SK-N-SH (cell line): ENCODE results near the gene MAD2L2. TPM values are rescaled to one million over a fixed set of nuclear protein-coding genes. Genes with fewer than 3 reads are reported as not detected.

Source experiments
- CTCF ChIA-PET: fragments of 300-600, 350-600 bp; formaldehyde crosslinking; extraction: SDS; loops from one replicate; lab custom pipeline; 2021; lab: Yijun Ruan, JAX
- POLR2A ChIA-PET: fragments of 350-600 bp; sonication (Branson Sonifier 250); formaldehyde crosslinking; extraction: SDS; loops from one replicate; lab custom pipeline; 2020; ENCODE audit warnings: antibody characterized with exemption, inconsistent platforms; lab: Yijun Ruan, JAX
- DNase-seq: peaks from one replicate; pipeline ENCODE4 v3.0.0; 2012
- H2AFZ ChIP-seq: fragments of 200-600 bp; sonication (generic); 2 replicates; pipeline ENCODE4 v1.8.1; 2016; ENCODE audit warnings: antibody characterized with exemption, mild to moderate bottlenecking, low read depth
- H3F3A ChIP-seq: fragments of 200-600 bp; sonication (generic); replicated peaks from 2 replicates; pipeline ENCODE3; 2016; ENCODE audit warnings: antibody characterized with exemption, mild to moderate bottlenecking; ENCODE audit not compliant: insufficient read depth
- H3K27ac ChIP-seq, 2 experiments: fragments of 200-500 bp in 1 of 2; fragments of 200-600 bp in 1 of 2; sonication (Bioruptor generic) in 1 of 2; sonication (generic), shearing (Covaris generic) in 1 of 2; 2 replicates each; pipeline versions ENCODE4 v1.5.1 to v1.6.1; 2014 to 2016; ENCODE audit warnings: low read depth in 2 of 2, inconsistent platforms in 1 of 2, low read length in 1 of 2, mild to moderate bottlenecking in 1 of 2, mixed read lengths in 1 of 2
- H3K27me3 ChIP-seq: fragments of 200-600 bp; sonication (generic), shearing (Covaris generic); 2 replicates; pipeline ENCODE4 v1.6.1; 2016; ENCODE audit warnings: mixed run types; ENCODE audit not compliant: insufficient read depth
- H3K36me3 ChIP-seq, 2 experiments: fragments of 200-500 bp in 1 of 2; fragments of 200-600 bp in 1 of 2; sonication (Bioruptor generic) in 1 of 2; sonication (generic) in 1 of 2; replicated peaks in 1 of 2; 2 replicates each; pipeline versions ENCODE3 to v1.5.1; 2014 to 2016; ENCODE audit warnings: low read length in 1 of 2, mild to moderate bottlenecking in 1 of 2; ENCODE audit not compliant: insufficient read depth in 2 of 2, control insufficient read depth in 1 of 2
- H3K4me1 ChIP-seq, 2 experiments: fragments of 200-500 bp in 1 of 2; fragments of 200-600 bp in 1 of 2; sonication (Bioruptor generic) in 1 of 2; sonication (generic), shearing (Covaris generic) in 1 of 2; 2 replicates each; pipeline versions ENCODE4 v1.5.1 to v1.6.1; 2014 to 2016; ENCODE audit warnings: low read depth in 1 of 2, low read length in 1 of 2, mixed run types in 1 of 2; ENCODE audit not compliant: insufficient read depth in 2 of 2, control insufficient read depth in 1 of 2
- H3K4me2 ChIP-seq: fragments of 200-600 bp; sonication (generic), shearing (Covaris generic); 2 replicates; pipeline ENCODE4 v1.6.1; 2017; ENCODE audit warnings: mixed run types
- H3K4me3 ChIP-seq, 2 experiments: fragments of 200-500 bp in 1 of 2; fragments of 200-600 bp in 1 of 2; sonication (Bioruptor generic) in 1 of 2; sonication (generic), shearing (Covaris generic) in 1 of 2; 2 replicates each; pipeline versions ENCODE4 v1.5.1 to v1.8.1; 2014 to 2016; ENCODE audit warnings: low read depth in 2 of 2, inconsistent platforms in 1 of 2, low read length in 1 of 2, mild to moderate bottlenecking in 1 of 2, mixed read lengths in 1 of 2, moderate library complexity in 1 of 2
- H3K79me2 ChIP-seq: fragments of 200-600 bp; sonication (generic); 2 replicates; pipeline ENCODE4 v1.8.1; 2017; ENCODE audit warnings: mild to moderate bottlenecking; ENCODE audit not compliant: insufficient read depth
- H3K9ac ChIP-seq: fragments of 200-600 bp; sonication (generic); 2 replicates; pipeline ENCODE4 v1.6.1; 2017; ENCODE audit warnings: mixed run types
- H3K9me2 ChIP-seq: fragments of 200-600 bp; sonication (generic); 2 replicates; pipeline ENCODE4 v1.6.1; 2017; ENCODE audit warnings: mixed run types
- H3K9me3 ChIP-seq: fragments of 200-600 bp; sonication (generic); 2 replicates; pipeline ENCODE4 v1.6.1; 2017; ENCODE audit warnings: mixed run types, mild to moderate bottlenecking, moderate library complexity
- H4K20me1 ChIP-seq: fragments of 200-600 bp; sonication (generic); 2 replicates; pipeline ENCODE4 v1.6.1; 2017; ENCODE audit warnings: mild to moderate bottlenecking, mixed run types; ENCODE audit not compliant: insufficient read depth
- EP300 ChIP-seq, 2 experiments: IDR thresholded peaks; 2 replicates each; pipeline versions ENCODE4 v1.4.0 to v1.6.1; 2012; ENCODE audit warnings: borderline replicate concordance in 1 of 2, low read depth in 1 of 2, low read length in 1 of 2
- FOXM1 ChIP-seq: IDR thresholded peaks from 2 replicates; pipeline ENCODE4 v1.4.0; 2012; ENCODE audit warnings: low read depth, mild to moderate bottlenecking
- GATA2 ChIP-seq: sonication (generic); formaldehyde crosslinking; IDR thresholded peaks from 2 replicates; pipeline ENCODE4 v1.5.0; 2020; ENCODE audit warnings: mild to moderate bottlenecking, missing genetic modification reagents
- NRF1 ChIP-seq: IDR thresholded peaks from 2 replicates; pipeline ENCODE4 v1.6.1; 2012; ENCODE audit warnings: low read depth, mild to moderate bottlenecking, low read length
- POLR2AphosphoS5 ChIP-seq: IDR thresholded peaks from 2 replicates; pipeline ENCODE4 v1.6.1; 2012; ENCODE audit warnings: low read depth, low read length
- RAD21 ChIP-seq: IDR thresholded peaks from 2 replicates; pipeline ENCODE4 v1.6.1; 2012; ENCODE audit warnings: mild to moderate bottlenecking, low read length
- RXRA ChIP-seq: IDR thresholded peaks from 2 replicates; pipeline ENCODE4 v1.4.0; 2012; ENCODE audit warnings: low read depth, mild to moderate bottlenecking, borderline replicate concordance
- TAF1 ChIP-seq: IDR thresholded peaks from 2 replicates; pipeline ENCODE4 v1.6.1; 2012; ENCODE audit warnings: low read depth, mild to moderate bottlenecking, low read length, moderate library complexity, borderline replicate concordance
- TEAD4 ChIP-seq: IDR thresholded peaks from 2 replicates; pipeline ENCODE4 v1.4.0; 2012; ENCODE audit warnings: mild to moderate bottlenecking, borderline replicate concordance; ENCODE audit not compliant: insufficient read depth
- WGBS: methylation state at CpG from one replicate; pipeline ENCODE4 v1.1.6; 2017; ENCODE audit warnings: low lambda C conversion rate; 5-methylcytosine and 5-hydroxymethylcytosine counted together
- polyA plus RNA-seq, 3 experiments: library from polyadenylated mRNA; depleted of rRNA; stranded (reverse); fragments of >200 nt; gene quantifications; 2 replicates each; pipeline ENCODE4 v1.2.3, GENCODE V29; 2012
- TF ChIP-seq, protein P1 (sequence below): IDR thresholded peaks from 2 replicates; pipeline ENCODE4; 2012
- TF ChIP-seq, protein P2 (sequence below): fragments of 150-350 bp; IDR thresholded peaks from 2 replicates; pipeline ENCODE4 v1.6.1; 2017; ENCODE audit warnings: antibody characterized with exemption, low read length, low read depth, borderline replicate concordance
- TF ChIP-seq, protein P3 (sequence below): IDR thresholded peaks from 2 replicates; pipeline ENCODE4 v1.6.1; 2012; ENCODE audit warnings: mild to moderate bottlenecking, low read depth, low read length, moderate library complexity
- TF ChIP-seq, protein P4 (sequence below): IDR thresholded peaks from 2 replicates; pipeline ENCODE4 v1.4.0; 2012; ENCODE audit warnings: low read depth

MAD2L2 gene
- polyA plus RNA-seq, 1 of the 3 experiments (the other 2 are of a cell fraction), result 94.0 TPM

DNA sequence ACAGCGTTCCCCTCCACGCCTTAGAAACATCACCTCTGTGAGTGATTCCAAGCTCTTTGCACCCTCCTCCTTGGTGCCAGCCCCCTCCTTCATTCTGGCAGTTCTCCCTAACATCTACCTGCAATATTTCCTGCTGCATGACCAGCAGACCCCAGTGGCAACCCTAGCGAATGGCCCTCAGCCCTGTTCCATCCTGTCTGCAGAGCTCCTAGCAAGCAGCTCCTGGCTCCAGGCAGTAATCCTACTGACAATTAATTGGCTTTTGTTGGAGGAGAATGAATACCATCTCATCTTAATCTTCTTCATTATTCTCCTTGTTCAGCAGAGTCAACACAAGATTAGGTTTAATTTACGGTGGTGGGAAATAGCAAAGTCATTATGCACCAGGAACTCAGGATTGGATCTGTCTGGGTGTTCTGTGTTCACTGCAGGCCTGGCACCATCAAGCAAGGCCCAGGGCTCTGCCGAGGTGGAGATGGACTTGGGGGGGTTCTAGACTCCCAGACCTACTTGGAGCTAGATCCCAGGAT, 39.1 kb downstream of the MAD2L2 start:
- Histone ChIP-seq H3K27ac (no peak overlapping the region), H3K9me3 (no peaks in the 10 kb centered on the region), H2AFZ (no peak overlapping the region), H3K36me3 (no peaks in the 10 kb centered on the region), H3F3A (no peaks in the 10 kb centered on the region), H4K20me1 (no peaks in the 10 kb centered on the region), H3K4me3 (no peak overlapping the region), H3K9me2 (no peaks in the 10 kb centered on the region), H3K9ac (no peak overlapping the region), H3K4me2 (no peak overlapping the region), H3K27me3 (peaks cover 7% of the 10 kb centered on the region; the same call in 1 of the 2 replicates), H3K4me1 (peaks cover 0 to 6% of the 10 kb centered on the region in 2 experiments; a peak in 1 of 4 replicates), H3K79me2 (no peaks in the 10 kb centered on the region)
- POLR2A ChIA-PET, result interaction anchor here (0.6 to 1.3 kb wide), 2 partner anchors 163 to 432 kb away, joined by 3 to 5 read pairs; partner anchors contain the start of gene DISP3
- CTCF ChIA-PET, result interaction anchor here (0.6 to 9.9 kb wide), 58 partner anchors 9 to 604 kb away, joined by 3 to 205 read pairs (median 6); partner anchors contain the start of genes DISP3, FBXO44, MTOR and UBIAD1
- TF ChIP-seq, protein P1, sequence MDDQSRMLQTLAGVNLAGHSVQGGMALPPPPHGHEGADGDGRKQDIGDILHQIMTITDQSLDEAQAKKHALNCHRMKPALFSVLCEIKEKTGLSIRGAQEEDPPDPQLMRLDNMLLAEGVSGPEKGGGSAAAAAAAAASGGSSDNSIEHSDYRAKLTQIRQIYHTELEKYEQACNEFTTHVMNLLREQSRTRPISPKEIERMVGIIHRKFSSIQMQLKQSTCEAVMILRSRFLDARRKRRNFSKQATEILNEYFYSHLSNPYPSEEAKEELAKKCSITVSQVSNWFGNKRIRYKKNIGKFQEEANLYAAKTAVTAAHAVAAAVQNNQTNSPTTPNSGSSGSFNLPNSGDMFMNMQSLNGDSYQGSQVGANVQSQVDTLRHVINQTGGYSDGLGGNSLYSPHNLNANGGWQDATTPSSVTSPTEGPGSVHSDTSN, result no peak
- no peak for TF ChIP-seq NRF1
- TF ChIP-seq TEAD4, result no peak
- TF ChIP-seq RAD21, result no peak
- TF ChIP-seq EP300 (IDR thresholded peaks at IDR 0.05; ENCODE audit: borderline replicate concordance in 1 of 2, low read depth in 1 of 2, low read length in 1 of 2), result no peak
- no peak for TF ChIP-seq TAF1
- TF ChIP-seq RXRA, result no peak
- no peak for TF ChIP-seq FOXM1
- TF ChIP-seq, protein P2, sequence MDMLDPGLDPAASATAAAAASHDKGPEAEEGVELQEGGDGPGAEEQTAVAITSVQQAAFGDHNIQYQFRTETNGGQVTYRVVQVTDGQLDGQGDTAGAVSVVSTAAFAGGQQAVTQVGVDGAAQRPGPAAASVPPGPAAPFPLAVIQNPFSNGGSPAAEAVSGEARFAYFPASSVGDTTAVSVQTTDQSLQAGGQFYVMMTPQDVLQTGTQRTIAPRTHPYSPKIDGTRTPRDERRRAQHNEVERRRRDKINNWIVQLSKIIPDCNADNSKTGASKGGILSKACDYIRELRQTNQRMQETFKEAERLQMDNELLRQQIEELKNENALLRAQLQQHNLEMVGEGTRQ, result no peak
- no peak for TF ChIP-seq GATA2 (CRISPR knock-in tag)
- TF ChIP-seq, protein P3, sequence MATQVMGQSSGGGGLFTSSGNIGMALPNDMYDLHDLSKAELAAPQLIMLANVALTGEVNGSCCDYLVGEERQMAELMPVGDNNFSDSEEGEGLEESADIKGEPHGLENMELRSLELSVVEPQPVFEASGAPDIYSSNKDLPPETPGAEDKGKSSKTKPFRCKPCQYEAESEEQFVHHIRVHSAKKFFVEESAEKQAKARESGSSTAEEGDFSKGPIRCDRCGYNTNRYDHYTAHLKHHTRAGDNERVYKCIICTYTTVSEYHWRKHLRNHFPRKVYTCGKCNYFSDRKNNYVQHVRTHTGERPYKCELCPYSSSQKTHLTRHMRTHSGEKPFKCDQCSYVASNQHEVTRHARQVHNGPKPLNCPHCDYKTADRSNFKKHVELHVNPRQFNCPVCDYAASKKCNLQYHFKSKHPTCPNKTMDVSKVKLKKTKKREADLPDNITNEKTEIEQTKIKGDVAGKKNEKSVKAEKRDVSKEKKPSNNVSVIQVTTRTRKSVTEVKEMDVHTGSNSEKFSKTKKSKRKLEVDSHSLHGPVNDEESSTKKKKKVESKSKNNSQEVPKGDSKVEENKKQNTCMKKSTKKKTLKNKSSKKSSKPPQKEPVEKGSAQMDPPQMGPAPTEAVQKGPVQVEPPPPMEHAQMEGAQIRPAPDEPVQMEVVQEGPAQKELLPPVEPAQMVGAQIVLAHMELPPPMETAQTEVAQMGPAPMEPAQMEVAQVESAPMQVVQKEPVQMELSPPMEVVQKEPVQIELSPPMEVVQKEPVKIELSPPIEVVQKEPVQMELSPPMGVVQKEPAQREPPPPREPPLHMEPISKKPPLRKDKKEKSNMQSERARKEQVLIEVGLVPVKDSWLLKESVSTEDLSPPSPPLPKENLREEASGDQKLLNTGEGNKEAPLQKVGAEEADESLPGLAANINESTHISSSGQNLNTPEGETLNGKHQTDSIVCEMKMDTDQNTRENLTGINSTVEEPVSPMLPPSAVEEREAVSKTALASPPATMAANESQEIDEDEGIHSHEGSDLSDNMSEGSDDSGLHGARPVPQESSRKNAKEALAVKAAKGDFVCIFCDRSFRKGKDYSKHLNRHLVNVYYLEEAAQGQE, result no peak
- no peak for TF ChIP-seq POLR2AphosphoS5
- TF ChIP-seq, protein P4, sequence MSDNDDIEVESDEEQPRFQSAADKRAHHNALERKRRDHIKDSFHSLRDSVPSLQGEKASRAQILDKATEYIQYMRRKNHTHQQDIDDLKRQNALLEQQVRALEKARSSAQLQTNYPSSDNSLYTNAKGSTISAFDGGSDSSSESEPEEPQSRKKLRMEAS, result no peak
- WGBS, result 39% methylated on average over 4 of the region's 5 CpGs
- DNase-seq, result no peak
